ENCODE results near the gene OSCP1. TPM values are rescaled to one million over a fixed set of nuclear protein-coding genes. Genes with fewer than 3 reads are reported as not detected.

OSCP1 gene
- total RNA-seq, 1 donor from 2014 or later = 7.1 TPM

- intact Hi-C loops (cut with micrococcal nuclease) = no loop called here
- Histone ChIP-seq H3K36me3 (no peaks in the 10 kb centered on the region), H3K27ac (replicated peaks) (no peak overlapping the region), H3K4me1 (peaks cover 24% of the 10 kb centered on the region), H3K27me3 (ENCODE audit: low read depth) (no peaks in the 10 kb centered on the region), H3K9me3 (replicated peaks) (no peaks in the 10 kb centered on the region), H3K4me3 (no peak overlapping the region)
- TF ChIP-seq CTCF (IDR thresholded peaks at IDR 0.05; ENCODE audit: borderline replicate concordance) = no peak
- no peak for DNase-seq
These were observed 2.8 kb downstream of the OSCP1 start for GRCh38 chr1:36447450-36447849.

DNA sequence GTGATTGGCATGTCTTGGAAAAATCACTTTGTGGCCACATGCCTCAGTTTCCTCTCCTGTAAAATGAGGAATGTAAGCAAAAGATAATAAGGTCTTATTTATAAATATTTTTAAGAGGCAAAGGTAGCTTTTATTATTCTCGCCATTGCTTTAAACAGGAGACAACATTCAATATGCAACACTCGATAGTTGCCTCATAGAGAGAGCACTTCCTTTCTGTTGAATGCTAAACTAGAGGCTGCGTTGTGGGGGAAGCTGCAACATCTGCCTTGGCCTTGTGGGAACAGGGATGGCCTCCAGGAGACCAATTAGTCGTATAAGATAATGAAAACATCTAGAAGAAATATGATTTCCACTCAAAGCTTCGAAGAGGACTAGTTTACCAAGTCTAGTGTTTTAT lies 3.5 kb downstream of the OSCP1 start:
- no peaks in the 10 kb centered on the region for H3K36me3 ChIP-seq
- no peaks in the 10 kb centered on the region for H3K27me3 ChIP-seq (ENCODE audit: low read depth)
- intact Hi-C loops (cut with micrococcal nuclease) = no loop called here
- peaks cover 24% of the 10 kb centered on the region for H3K4me1 ChIP-seq
- no peak overlapping the region for H3K4me3 ChIP-seq
- H3K9me3 ChIP-seq (replicated peaks) = no peaks in the 10 kb centered on the region
- no peak for DNase-seq
- TF ChIP-seq CTCF (IDR thresholded peaks at IDR 0.05; ENCODE audit: borderline replicate concordance) = no peak
- no peak overlapping the region for H3K27ac ChIP-seq (replicated peaks)

- no peak overlapping the region for H3K4me3 ChIP-seq
- H3K4me1 ChIP-seq = peaks cover 22% of the 10 kb centered on the region
- intact Hi-C loops (cut with micrococcal nuclease) = no loop called here
- no peaks in the 10 kb centered on the region for H3K9me3 ChIP-seq (replicated peaks)
- peak; percentile 36 for TF ChIP-seq CTCF (IDR thresholded peaks at IDR 0.05; ENCODE audit: borderline replicate concordance)
- DNase-seq = no peak
- H3K27me3 ChIP-seq (ENCODE audit: low read depth) = no peaks in the 10 kb centered on the region
- H3K36me3 ChIP-seq = no peaks in the 10 kb centered on the region
- H3K27ac ChIP-seq (replicated peaks) = no peak overlapping the region
These were observed 4.0 kb downstream of the OSCP1 start for GRCh38 chr1:36446271-36446670.

GRCh38 chr1:36443297-36443696 lies 7.0 kb downstream of the OSCP1 start:
- intact Hi-C loops (cut with micrococcal nuclease) = no loop called here
- no peak overlapping the region for H3K27ac ChIP-seq (replicated peaks)
- H3K4me1 ChIP-seq = no peaks in the 10 kb centered on the region
- H3K4me3 ChIP-seq = no peak overlapping the region
- peaks cover 4% of the 10 kb centered on the region for H3K36me3 ChIP-seq
- no peaks in the 10 kb centered on the region for H3K27me3 ChIP-seq (ENCODE audit: low read depth)
- no peak for TF ChIP-seq CTCF (IDR thresholded peaks at IDR 0.05; ENCODE audit: borderline replicate concordance)
- H3K9me3 ChIP-seq (replicated peaks) = no peaks in the 10 kb centered on the region
- no peak for DNase-seq

DNA sequence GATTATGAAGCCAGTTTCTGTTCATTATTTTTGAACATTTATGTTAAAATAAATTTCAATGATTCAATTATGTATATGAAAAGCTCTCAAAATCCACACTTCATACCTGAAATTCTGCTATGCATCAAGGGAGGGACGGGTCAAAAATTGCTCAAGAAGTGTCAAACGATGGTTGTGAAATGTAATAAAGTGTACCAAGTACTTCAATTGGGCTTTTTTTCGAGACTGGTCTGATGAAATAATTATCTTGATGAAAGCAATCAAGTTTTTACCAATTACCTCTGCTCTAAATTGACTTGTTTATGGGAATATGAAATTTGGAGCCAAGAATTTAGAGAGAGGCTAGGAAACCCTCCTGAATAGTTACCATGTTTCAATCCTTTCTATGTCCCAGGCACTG lies 7.9 kb downstream of the OSCP1 start:
- no peaks in the 10 kb centered on the region for H3K9me3 ChIP-seq (replicated peaks)
- H3K4me3 ChIP-seq = no peak overlapping the region
- H3K27me3 ChIP-seq (ENCODE audit: low read depth) = no peaks in the 10 kb centered on the region
- intact Hi-C loops (cut with micrococcal nuclease) = no loop called here
- no peak for TF ChIP-seq CTCF (IDR thresholded peaks at IDR 0.05; ENCODE audit: borderline replicate concordance)
- H3K27ac ChIP-seq (replicated peaks) = no peak overlapping the region
- no peaks in the 10 kb centered on the region for H3K4me1 ChIP-seq
- no peak for DNase-seq
- H3K36me3 ChIP-seq = peaks cover 5% of the 10 kb centered on the region

DNA sequence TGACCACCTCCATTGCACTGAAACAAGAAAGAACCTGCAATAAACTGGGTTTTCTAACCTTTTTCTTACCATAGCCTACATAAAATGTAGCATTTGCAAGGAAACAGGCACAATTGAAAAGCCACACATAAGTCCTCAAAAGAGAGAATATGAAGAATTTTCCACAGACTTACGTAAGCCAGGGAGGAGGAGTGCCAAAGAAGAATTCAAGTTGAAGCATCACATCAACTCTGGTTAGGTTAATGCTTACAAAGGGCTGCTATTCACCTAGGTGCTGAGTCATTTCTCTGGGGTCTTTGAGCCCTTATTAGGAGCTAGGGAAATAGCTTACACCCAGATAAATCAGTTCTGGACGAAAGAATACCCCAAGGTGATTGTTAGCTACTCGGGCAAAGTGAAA lies 9.6 kb downstream of the OSCP1 start:
- Histone ChIP-seq H3K4me1 (no peaks in the 10 kb centered on the region), H3K36me3 (peaks cover 5% of the 10 kb centered on the region), H3K9me3 (replicated peaks) (no peaks in the 10 kb centered on the region), H3K27ac (replicated peaks) (no peak overlapping the region), H3K27me3 (ENCODE audit: low read depth) (no peaks in the 10 kb centered on the region), H3K4me3 (no peak overlapping the region)
- intact Hi-C loops (cut with micrococcal nuclease) = no loop called here
- no peak for DNase-seq
- TF ChIP-seq CTCF (IDR thresholded peaks at IDR 0.05; ENCODE audit: borderline replicate concordance) = no peak
